Measurements from ENCODE around the gene WDR37. TPM values are rescaled to one million over a fixed set of nuclear protein-coding genes. Genes with fewer than 3 reads are reported as not detected.
A peak's percentile ranks its signal among the peaks of the same experiment; 100 is the strongest.

Gene WDR37
- total RNA-seq, 1 experiment from 2014 or later, result 20.6 TPM

DNA sequence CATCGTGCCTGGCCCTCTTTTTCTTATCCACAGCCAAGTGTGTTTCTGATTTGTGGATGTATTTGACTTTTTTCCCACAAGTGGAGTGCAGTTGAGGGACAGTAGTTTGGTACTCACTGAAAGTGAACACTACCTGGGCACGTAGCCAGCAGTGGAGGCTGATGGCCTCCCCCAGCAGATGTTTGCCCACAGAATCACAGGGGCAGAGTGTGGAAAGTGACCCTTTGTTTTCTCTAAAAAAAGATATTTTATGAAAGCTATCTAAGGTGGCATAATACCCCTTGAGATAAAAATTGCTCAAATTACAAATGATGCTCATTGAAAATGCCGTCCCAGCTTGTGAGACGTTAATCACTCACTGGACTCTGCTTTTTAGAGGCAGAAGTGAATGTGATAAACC lies 29.1 kb downstream of the WDR37 start:
- H3K4me1 ChIP-seq, result no peaks in the 10 kb centered on the region
- DNase-seq, result no peak
- H3K27me3 ChIP-seq (replicated peaks; ENCODE audit: control insufficient read depth, insufficient read depth, low read length), result no peaks in the 10 kb centered on the region
- peaks cover 1% of the 10 kb centered on the region; the same call in 1 of the 2 replicates for H3K36me3 ChIP-seq (ENCODE audit: control insufficient read depth, insufficient read depth, low read length)
- ChIA-PET POLR2A (interaction anchor here (0.6 kb wide), 1 partner anchor 188 kb away, joined by 4 read pairs; no protein-coding TSS in a partner anchor), CTCF (no interaction called here)
- no peak overlapping the region for H3K4me3 Mint-ChIP-seq (ENCODE audit: unreplicated experiment)
- intact Hi-C loops (cut with micrococcal nuclease; ENCODE audit: unreplicated experiment), result no loop called here
- H3K9me3 Mint-ChIP-seq (ENCODE audit: unreplicated experiment), result no peaks in the 10 kb centered on the region
- BruUV-seq (replicated peaks), result no TSS peak
- no peak overlapping the region for H3K4me3 ChIP-seq (ENCODE audit: low read depth, low read length)
- TF ChIP-seq, protein P1, sequence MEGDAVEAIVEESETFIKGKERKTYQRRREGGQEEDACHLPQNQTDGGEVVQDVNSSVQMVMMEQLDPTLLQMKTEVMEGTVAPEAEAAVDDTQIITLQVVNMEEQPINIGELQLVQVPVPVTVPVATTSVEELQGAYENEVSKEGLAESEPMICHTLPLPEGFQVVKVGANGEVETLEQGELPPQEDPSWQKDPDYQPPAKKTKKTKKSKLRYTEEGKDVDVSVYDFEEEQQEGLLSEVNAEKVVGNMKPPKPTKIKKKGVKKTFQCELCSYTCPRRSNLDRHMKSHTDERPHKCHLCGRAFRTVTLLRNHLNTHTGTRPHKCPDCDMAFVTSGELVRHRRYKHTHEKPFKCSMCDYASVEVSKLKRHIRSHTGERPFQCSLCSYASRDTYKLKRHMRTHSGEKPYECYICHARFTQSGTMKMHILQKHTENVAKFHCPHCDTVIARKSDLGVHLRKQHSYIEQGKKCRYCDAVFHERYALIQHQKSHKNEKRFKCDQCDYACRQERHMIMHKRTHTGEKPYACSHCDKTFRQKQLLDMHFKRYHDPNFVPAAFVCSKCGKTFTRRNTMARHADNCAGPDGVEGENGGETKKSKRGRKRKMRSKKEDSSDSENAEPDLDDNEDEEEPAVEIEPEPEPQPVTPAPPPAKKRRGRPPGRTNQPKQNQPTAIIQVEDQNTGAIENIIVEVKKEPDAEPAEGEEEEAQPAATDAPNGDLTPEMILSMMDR (IDR thresholded peaks at IDR 0.05; ENCODE audit: insufficient read depth in 1 of 2, low read depth in 1 of 2, low read length in 1 of 2, severe bottlenecking in 1 of 2, unreplicated experiment in 1 of 2), result no peak
- no peak overlapping the region for H3K27ac Mint-ChIP-seq (ENCODE audit: unreplicated experiment)
- no peaks in the 10 kb centered on the region for H3K27me3 Mint-ChIP-seq (ENCODE audit: insufficient read depth, unreplicated experiment)
- no peaks in the 10 kb centered on the region for H3K4me1 Mint-ChIP-seq (ENCODE audit: low read depth, unreplicated experiment)
- H3K36me3 Mint-ChIP-seq (ENCODE audit: insufficient read depth, unreplicated experiment), result peaks cover 52% of the 10 kb centered on the region
- H3K9me3 ChIP-seq, result no peaks in the 10 kb centered on the region

DNA sequence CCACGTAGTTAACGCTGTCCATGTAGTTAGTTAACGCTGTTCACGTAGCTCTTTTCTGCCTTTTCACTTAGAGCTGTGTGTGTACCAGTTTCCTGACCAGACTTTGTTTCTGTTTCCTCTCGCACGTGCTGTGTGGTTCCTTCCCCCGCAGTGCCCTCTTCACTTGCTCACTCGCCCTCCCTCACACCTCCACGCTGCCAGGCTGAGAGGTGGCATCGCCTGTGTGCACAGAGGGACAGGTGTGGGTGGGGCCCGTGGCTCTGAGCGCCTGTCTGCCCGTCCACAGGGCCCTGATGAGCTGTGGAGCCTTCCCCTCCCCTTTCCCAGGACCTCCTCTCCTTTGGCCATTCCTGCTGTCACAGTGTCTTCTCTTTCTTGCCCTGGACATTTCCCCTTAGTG lies 30.6 kb downstream of the WDR37 start:
- Histone ChIP-seq H3K36me3 (ENCODE audit: control insufficient read depth, insufficient read depth, low read length) (peaks cover 3% of the 10 kb centered on the region), H3K9me3 (no peaks in the 10 kb centered on the region), H3K4me3 (ENCODE audit: low read depth, low read length) (no peak overlapping the region), H3K4me1 (no peaks in the 10 kb centered on the region), H3K27me3 (replicated peaks; ENCODE audit: control insufficient read depth, insufficient read depth, low read length) (no peaks in the 10 kb centered on the region)
- Mint-ChIP-seq H3K27ac (ENCODE audit: unreplicated experiment) (no peak overlapping the region), H3K36me3 (ENCODE audit: insufficient read depth, unreplicated experiment) (peaks cover 56% of the 10 kb centered on the region), H3K4me3 (ENCODE audit: unreplicated experiment) (no peak overlapping the region), H3K4me1 (ENCODE audit: low read depth, unreplicated experiment) (no peaks in the 10 kb centered on the region), H3K9me3 (ENCODE audit: unreplicated experiment) (no peaks in the 10 kb centered on the region), H3K27me3 (ENCODE audit: insufficient read depth, unreplicated experiment) (no peaks in the 10 kb centered on the region)
- TF ChIP-seq, protein P1 (IDR thresholded peaks at IDR 0.05; ENCODE audit: insufficient read depth in 1 of 2, low read depth in 1 of 2, low read length in 1 of 2, severe bottlenecking in 1 of 2, unreplicated experiment in 1 of 2), result no peak
- intact Hi-C loops (cut with micrococcal nuclease; ENCODE audit: unreplicated experiment), result no loop called here
- CTCF ChIA-PET, result interaction anchor here (1.4 kb wide), 1 partner anchor 23 kb away, joined by 3 read pairs; no protein-coding TSS in a partner anchor
- DNase-seq, result peak in 1 of 2 experiments; percentile 26
- BruUV-seq (replicated peaks), result no TSS peak
- POLR2A ChIA-PET, result no interaction called here

DNA sequence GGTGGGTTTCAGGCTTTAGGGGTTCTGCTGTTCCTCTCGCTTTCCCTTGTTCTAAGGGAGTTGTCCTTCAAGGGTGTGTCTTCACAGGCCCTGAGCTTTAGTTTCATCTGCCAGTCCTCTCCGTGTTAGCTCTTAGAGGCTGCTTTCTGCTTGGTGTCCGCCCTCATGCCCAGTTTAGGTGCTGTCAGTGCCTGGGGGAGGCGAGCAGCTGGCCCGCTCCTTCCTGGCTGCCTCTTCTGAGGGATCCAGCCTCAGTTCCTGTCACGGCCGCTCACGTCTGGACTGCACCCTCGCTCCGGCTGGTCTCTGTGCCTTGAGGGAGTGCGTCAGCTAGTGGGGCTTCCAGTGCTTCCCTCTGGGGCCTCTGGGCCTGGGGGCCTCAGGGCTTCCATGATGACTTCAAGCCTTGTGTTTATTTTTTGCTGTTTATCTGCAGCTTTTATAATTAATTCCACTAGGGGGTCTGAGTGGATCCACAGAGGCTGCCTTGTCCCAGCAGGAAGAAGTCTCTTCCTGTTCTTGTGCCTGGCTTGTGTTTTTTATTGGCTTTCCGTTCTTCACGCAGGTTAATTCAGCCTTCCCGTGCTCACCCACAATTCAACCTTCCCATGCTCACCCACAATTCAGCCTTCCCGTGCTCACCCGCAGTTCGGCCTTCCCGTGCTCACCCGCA lies 33.0 kb downstream of the WDR37 start:
- H3K4me3 Mint-ChIP-seq (ENCODE audit: unreplicated experiment), result no peak overlapping the region
- TF ChIP-seq, protein P1 (IDR thresholded peaks at IDR 0.05; ENCODE audit: insufficient read depth in 1 of 2, low read depth in 1 of 2, low read length in 1 of 2, severe bottlenecking in 1 of 2, unreplicated experiment in 1 of 2), result no peak
- Histone ChIP-seq H3K27me3 (replicated peaks; ENCODE audit: control insufficient read depth, insufficient read depth, low read length) (no peaks in the 10 kb centered on the region), H3K9me3 (no peaks in the 10 kb centered on the region), H3K36me3 (ENCODE audit: control insufficient read depth, insufficient read depth, low read length) (peaks cover 2% of the 10 kb centered on the region), H3K4me3 (ENCODE audit: low read depth, low read length) (no peak overlapping the region), H3K4me1 (no peaks in the 10 kb centered on the region)
- BruUV-seq (replicated peaks), result no TSS peak
- H3K27ac Mint-ChIP-seq (ENCODE audit: unreplicated experiment), result no peak overlapping the region
- ChIA-PET POLR2A (no interaction called here), CTCF (no interaction called here)
- H3K9me3 Mint-ChIP-seq (ENCODE audit: unreplicated experiment), result no peaks in the 10 kb centered on the region
- peaks cover 43% of the 10 kb centered on the region for H3K36me3 Mint-ChIP-seq (ENCODE audit: insufficient read depth, unreplicated experiment)
- intact Hi-C loops (cut with micrococcal nuclease; ENCODE audit: unreplicated experiment), result no loop called here
- no peaks in the 10 kb centered on the region for H3K4me1 Mint-ChIP-seq (ENCODE audit: low read depth, unreplicated experiment)
- DNase-seq, result peak in 1 of 2 experiments; percentile 21
- no peaks in the 10 kb centered on the region for H3K27me3 Mint-ChIP-seq (ENCODE audit: insufficient read depth, unreplicated experiment)
